ENCODE measurements around the gene MAGOHB. TPM values are rescaled to one million over a fixed set of nuclear protein-coding genes. Genes with fewer than 3 reads are reported as not detected.
"Not testable (repeated sequence)": the region's sequence is repeated elsewhere in the genome, so short reads cannot be mapped to it uniquely, and the experiment has no call there.

MAGOHB gene
- 10 to 100 TPM; 20.3 to 28.3 TPM for total RNA-seq
- 10 to 100 TPM; 18.3 to 22.2 TPM for polyA plus RNA-seq (ENCODE audit: insufficient read length in 2 of 2)
- long read RNA-seq, donor 1, transcript MAGOHB-201 (5 exons, 2,623 nt), result major isoform, 7 of 11 reads
- long read RNA-seq, donor 1, partial matches to known transcripts, result 0 of 11 reads
- long read RNA-seq, donor 1, other reads (novel, unspliced or antisense), result 0 of 11 reads
- long read RNA-seq, donor 2, transcript MAGOHB-201 (5 exons, 2,623 nt), result major isoform, 6 of 8 reads
- long read RNA-seq, donor 2, partial matches to known transcripts, result 0 of 8 reads
- long read RNA-seq, donor 2, other reads (novel, unspliced or antisense), result 0 of 8 reads
- long read RNA-seq, donor 3, transcript MAGOHB-201 (5 exons, 2,623 nt), result major isoform, 10 of 12 reads
- long read RNA-seq, donor 3, partial matches to known transcripts, result 0 of 12 reads
- long read RNA-seq, donor 3, other reads (novel, unspliced or antisense), result 0 of 12 reads
- long read RNA-seq, donor 4, transcript MAGOHB-202 (2 exons, 549 nt), result minor isoform, 8 of 32 reads
- long read RNA-seq, donor 4, transcript MAGOHB-201 (5 exons, 2,623 nt), result major isoform, 23 of 32 reads
- long read RNA-seq, donor 4, partial matches to known transcripts, result 0 of 32 reads
- long read RNA-seq, donor 4, other reads (novel, unspliced or antisense), result 0 of 32 reads

DNA sequence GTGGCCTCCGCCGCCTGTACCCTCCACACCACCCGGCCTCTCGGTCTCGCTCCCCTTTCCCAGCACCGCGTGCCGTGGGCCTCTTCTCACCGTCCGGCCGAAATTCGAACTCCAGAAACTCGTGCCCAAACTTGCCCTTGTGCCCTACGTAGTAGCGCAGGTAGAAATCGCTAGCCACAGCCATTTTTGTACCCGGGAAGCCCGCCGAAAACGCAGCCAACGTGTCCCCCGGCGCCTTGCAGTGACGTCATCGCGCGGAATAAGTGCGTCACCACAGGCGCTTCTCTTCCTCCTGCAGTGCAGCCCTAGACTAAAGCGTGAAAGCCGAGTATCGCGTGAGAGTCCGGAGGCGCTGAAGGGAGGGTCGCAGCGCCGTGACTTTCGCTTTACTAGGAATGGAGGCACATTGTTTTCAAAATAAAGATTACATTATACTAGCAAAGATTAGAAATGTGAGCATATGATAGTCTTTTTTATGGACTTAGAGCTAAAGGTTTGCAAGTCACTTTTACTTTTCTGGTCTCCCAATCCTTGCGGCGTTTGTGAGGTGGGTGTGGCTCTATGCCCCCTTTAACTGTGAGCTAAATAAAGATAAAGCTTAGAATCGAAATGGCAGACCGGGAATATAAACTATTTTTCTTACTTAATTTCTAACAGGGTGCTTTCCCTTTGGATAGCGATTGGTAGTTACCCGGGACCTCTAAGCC, at the start of gene MAGOHB:
Gene MAGOHB, minus strand, starts transcription at position 261 of the 707 bp plus-strand sequence. Its CDS starts 77 bp downstream, at position 184.
- Histone ChIP-seq H3K36me3 (ENCODE audit: control insufficient read depth, insufficient read depth, low read length) (no peaks in the 10 kb centered on the region), H3K27me3 (ENCODE audit: control insufficient read depth, insufficient read depth, low read length) (no peaks in the 10 kb centered on the region), H3K4me1 (ENCODE audit: control insufficient read depth, insufficient read depth, low read length) (peaks cover 5% of the 10 kb centered on the region), H3K4me3 (ENCODE audit: low read depth, low read length) (peak within 1 kb of the TSS; percentile 93), H3K9me3 (ENCODE audit: control insufficient read depth, insufficient read depth, low read length) (no peaks in the 10 kb centered on the region), H3K27ac (ENCODE audit: low read depth, low read length) (peak within 1 kb of the TSS; percentile 86)
- 0% methylated on average over 29 of the region's 45 CpGs for WGBS (ENCODE audit: insufficient coverage)
- peak; percentile 93 to 99 (median 95) for DNase-seq (ENCODE audit: low read depth in 4 of 6, low spot score in 6 of 6)

GRCh38 chr12:10661338-10661737, 47.9 kb upstream of the MAGOHB start:
- H3K4me3 ChIP-seq (ENCODE audit: low read depth, low read length), result no peak overlapping the region
- no peaks in the 10 kb centered on the region for H3K36me3 ChIP-seq (ENCODE audit: control insufficient read depth, insufficient read depth, low read length)
- no peaks in the 10 kb centered on the region for H3K9me3 ChIP-seq (ENCODE audit: control insufficient read depth, insufficient read depth, low read length)
- H3K4me1 ChIP-seq (ENCODE audit: control insufficient read depth, insufficient read depth, low read length), result no peaks in the 10 kb centered on the region
- DNase-seq (ENCODE audit: low read depth in 4 of 6, low spot score in 6 of 6), result no peak
- no peak overlapping the region for H3K27ac ChIP-seq (ENCODE audit: low read depth, low read length)
- no peaks in the 10 kb centered on the region for H3K27me3 ChIP-seq (ENCODE audit: control insufficient read depth, insufficient read depth, low read length)
- WGBS (ENCODE audit: insufficient coverage), result 88% methylated on average over 1 of the region's 3 CpGs

DNA sequence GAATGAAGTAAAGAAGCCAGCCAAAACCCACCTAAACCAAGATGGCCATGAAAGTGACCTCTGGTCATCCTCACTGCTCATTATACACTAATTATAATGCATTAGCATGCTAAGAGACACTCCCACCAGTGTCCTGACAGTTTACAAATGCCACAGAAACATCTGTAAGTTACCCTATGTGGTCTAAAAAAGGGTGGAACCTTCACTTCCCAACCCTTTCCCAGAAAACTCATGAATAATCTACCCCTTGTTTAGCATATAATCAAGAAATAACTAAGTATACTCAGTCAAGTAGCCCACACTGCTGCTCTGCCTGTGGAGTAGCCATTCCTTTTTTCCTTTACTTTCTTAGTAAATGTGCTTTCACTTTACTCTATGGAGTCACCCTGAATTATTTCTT, 40.6 kb upstream of the MAGOHB start:
- Histone ChIP-seq H3K27me3 (ENCODE audit: control insufficient read depth, insufficient read depth, low read length) (no peaks in the 10 kb centered on the region), H3K4me1 (ENCODE audit: control insufficient read depth, insufficient read depth, low read length) (no peaks in the 10 kb centered on the region), H3K9me3 (ENCODE audit: control insufficient read depth, insufficient read depth, low read length) (no peaks in the 10 kb centered on the region)

GRCh38 chr12:10652192-10652591, 38.8 kb upstream of the MAGOHB start:
- no peak overlapping the region for H3K4me3 ChIP-seq (ENCODE audit: low read depth, low read length)
- no peak overlapping the region for H3K27ac ChIP-seq (ENCODE audit: low read depth, low read length)
- no CpG with 5 or more reads among the region's 3 CpGs for WGBS (ENCODE audit: insufficient coverage)
- H3K36me3 ChIP-seq (ENCODE audit: control insufficient read depth, insufficient read depth, low read length), result no peaks in the 10 kb centered on the region
- no peak for DNase-seq (ENCODE audit: low read depth in 4 of 6, low spot score in 6 of 6)
- H3K9me3 ChIP-seq (ENCODE audit: control insufficient read depth, insufficient read depth, low read length), result no peaks in the 10 kb centered on the region
- H3K4me1 ChIP-seq (ENCODE audit: control insufficient read depth, insufficient read depth, low read length), result no peaks in the 10 kb centered on the region
- H3K27me3 ChIP-seq (ENCODE audit: control insufficient read depth, insufficient read depth, low read length), result no peaks in the 10 kb centered on the region

More for the DNA sequence above, 40.6 kb upstream of the MAGOHB start:
- H3K4me3 ChIP-seq (ENCODE audit: low read depth, low read length), result no peak overlapping the region
- H3K27ac ChIP-seq (ENCODE audit: low read depth, low read length), result no peak overlapping the region
- DNase-seq (ENCODE audit: low read depth in 4 of 6, low spot score in 6 of 6), result no peak
- H3K36me3 ChIP-seq (ENCODE audit: control insufficient read depth, insufficient read depth, low read length), result no peaks in the 10 kb centered on the region

DNA sequence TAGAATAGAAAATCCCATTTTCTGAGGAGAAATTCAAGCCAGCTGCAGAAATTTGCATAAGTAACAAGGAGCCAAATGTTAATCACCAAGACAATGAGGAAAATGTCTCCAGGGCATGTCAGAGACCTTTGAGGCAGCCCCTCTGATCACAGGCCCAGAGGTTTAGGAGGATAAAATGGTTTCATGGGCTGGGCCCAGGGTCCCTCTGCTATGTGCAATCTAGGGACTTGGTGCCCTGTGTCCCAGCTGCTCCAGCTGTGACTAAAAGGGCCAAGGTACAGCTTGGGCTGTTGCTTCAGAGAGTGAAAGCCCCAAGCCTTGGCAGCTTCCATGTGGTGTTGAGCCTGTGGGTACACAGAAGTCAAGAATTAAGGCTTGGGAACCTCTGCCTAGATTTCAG, 33.2 kb upstream of the MAGOHB start:
- DNase-seq (ENCODE audit: low read depth in 4 of 6, low spot score in 6 of 6); H3K4me3 ChIP-seq (ENCODE audit: low read depth, low read length); H3K36me3 ChIP-seq (ENCODE audit: control insufficient read depth, insufficient read depth, low read length); H3K27ac ChIP-seq (ENCODE audit: low read depth, low read length); H3K27me3 ChIP-seq (ENCODE audit: control insufficient read depth, insufficient read depth, low read length); H3K9me3 ChIP-seq (ENCODE audit: control insufficient read depth, insufficient read depth, low read length); H3K4me1 ChIP-seq (ENCODE audit: control insufficient read depth, insufficient read depth, low read length): not testable (repeated sequence)

DNA sequence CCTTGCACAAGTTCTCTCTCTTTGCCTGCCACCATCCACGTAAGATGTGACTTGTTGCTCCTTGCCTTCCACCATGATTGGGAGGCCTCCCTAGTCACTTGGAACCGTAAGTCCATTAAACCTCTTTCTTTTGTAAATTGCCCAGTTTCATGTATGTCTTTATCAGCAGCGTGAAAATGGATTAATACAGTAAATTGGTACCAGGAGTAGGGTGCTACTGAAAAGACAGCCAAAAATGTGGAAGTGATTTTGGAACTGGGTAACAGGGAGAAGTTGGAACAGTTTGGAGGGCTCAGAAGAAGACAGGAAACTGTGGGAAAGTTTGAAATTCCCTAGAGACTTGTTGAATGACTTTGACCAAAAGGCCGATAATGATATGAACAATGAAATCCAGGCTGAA, 32.5 kb upstream of the MAGOHB start:
- Histone ChIP-seq H3K4me3 (ENCODE audit: low read depth, low read length) (no peak overlapping the region), H3K27me3 (ENCODE audit: control insufficient read depth, insufficient read depth, low read length) (no peaks in the 10 kb centered on the region), H3K27ac (ENCODE audit: low read depth, low read length) (no peak overlapping the region), H3K9me3 (ENCODE audit: control insufficient read depth, insufficient read depth, low read length) (peaks cover 4% of the 10 kb centered on the region), H3K36me3 (ENCODE audit: control insufficient read depth, insufficient read depth, low read length) (no peaks in the 10 kb centered on the region), H3K4me1 (ENCODE audit: control insufficient read depth, insufficient read depth, low read length) (no peaks in the 10 kb centered on the region)
- WGBS (ENCODE audit: insufficient coverage), result 0% methylated on average over 1 of the region's 4 CpGs
- DNase-seq (ENCODE audit: low read depth in 4 of 6, low spot score in 6 of 6), result no peak

DNA sequence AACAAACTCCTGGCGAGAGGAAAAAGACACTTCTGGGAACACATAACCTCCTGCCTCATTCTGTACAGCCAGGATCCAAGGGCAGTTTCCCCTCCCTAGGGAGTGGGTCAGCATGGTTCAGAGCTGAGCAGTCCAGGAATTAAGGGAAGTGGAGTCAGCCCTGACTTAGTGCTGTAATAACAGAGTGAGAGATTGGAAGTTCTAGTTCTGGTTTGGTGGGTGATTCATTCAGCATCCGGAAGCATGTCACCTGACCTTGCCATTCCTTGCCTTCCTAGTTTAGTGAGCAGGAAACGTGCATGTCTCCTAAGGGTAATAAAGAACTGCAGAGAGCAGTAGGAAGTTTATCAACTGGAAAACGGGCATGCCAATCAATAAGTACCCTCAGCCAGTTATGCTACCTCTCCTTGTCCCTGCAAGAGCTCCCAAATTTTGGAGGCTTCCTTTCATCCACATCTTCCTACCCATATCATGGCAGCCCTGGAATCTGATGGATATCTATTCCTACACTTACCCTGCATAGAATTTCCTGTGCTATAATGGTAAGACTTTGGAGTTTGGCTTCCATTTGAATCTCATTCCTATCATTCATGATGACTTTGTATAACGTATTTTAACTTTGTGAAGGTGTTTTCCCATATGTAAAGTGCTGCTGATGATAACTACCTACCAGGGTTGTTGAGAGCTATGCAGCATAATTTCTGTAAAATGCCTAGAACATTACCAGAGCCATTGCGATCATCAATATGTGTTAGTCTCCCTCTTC, 28.5 kb upstream of the MAGOHB start:
- Histone ChIP-seq H3K27me3 (ENCODE audit: control insufficient read depth, insufficient read depth, low read length) (no peaks in the 10 kb centered on the region), H3K4me3 (ENCODE audit: low read depth, low read length) (no peak overlapping the region), H3K9me3 (ENCODE audit: control insufficient read depth, insufficient read depth, low read length) (peaks cover 2% of the 10 kb centered on the region), H3K36me3 (ENCODE audit: control insufficient read depth, insufficient read depth, low read length) (no peaks in the 10 kb centered on the region), H3K27ac (ENCODE audit: low read depth, low read length) (no peak overlapping the region), H3K4me1 (ENCODE audit: control insufficient read depth, insufficient read depth, low read length) (no peaks in the 10 kb centered on the region)
- WGBS (ENCODE audit: insufficient coverage), result 73% methylated on average over 3 of the region's 6 CpGs
- no peak for DNase-seq (ENCODE audit: low read depth in 4 of 6, low spot score in 6 of 6)

GRCh38 chr12:10638728-10639127, 25.3 kb upstream of the MAGOHB start:
- H3K9me3 ChIP-seq (ENCODE audit: control insufficient read depth, insufficient read depth, low read length), result no peaks in the 10 kb centered on the region
- no peak overlapping the region for H3K4me3 ChIP-seq (ENCODE audit: low read depth, low read length)
- H3K27ac ChIP-seq (ENCODE audit: low read depth, low read length), result no peak overlapping the region
- H3K27me3 ChIP-seq (ENCODE audit: control insufficient read depth, insufficient read depth, low read length), result no peaks in the 10 kb centered on the region
- no peaks in the 10 kb centered on the region for H3K36me3 ChIP-seq (ENCODE audit: control insufficient read depth, insufficient read depth, low read length)
- no peaks in the 10 kb centered on the region for H3K4me1 ChIP-seq (ENCODE audit: control insufficient read depth, insufficient read depth, low read length)
- no peak for DNase-seq (ENCODE audit: low read depth in 4 of 6, low spot score in 6 of 6)
- WGBS (ENCODE audit: insufficient coverage), result no CpG with 5 or more reads among the region's 1 CpG

DNA sequence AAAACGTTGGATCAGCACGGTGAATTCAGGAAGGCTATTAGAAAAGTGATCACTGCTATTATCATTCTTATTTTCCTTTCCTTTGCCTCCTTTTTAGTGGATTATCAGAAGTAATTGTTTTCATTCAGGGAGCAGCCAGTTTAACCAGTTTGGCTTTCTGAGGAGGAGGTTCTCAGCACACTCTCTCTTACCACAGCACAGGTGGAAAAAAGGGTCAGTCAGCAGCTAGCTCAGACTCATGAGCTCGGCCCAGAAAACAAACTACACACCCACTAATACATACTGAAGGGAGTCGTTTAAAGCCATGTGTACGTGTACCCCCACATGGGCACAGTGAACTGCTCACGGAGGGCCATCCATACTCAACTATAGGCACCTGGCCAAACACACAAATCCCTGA, 23.2 kb upstream of the MAGOHB start:
- Histone ChIP-seq H3K4me1 (ENCODE audit: control insufficient read depth, insufficient read depth, low read length) (no peaks in the 10 kb centered on the region), H3K4me3 (ENCODE audit: low read depth, low read length) (no peak overlapping the region), H3K27ac (ENCODE audit: low read depth, low read length) (no peak overlapping the region)

More for the DNA sequence above, 23.2 kb upstream of the MAGOHB start:
- Histone ChIP-seq H3K9me3 (ENCODE audit: control insufficient read depth, insufficient read depth, low read length) (no peaks in the 10 kb centered on the region), H3K36me3 (ENCODE audit: control insufficient read depth, insufficient read depth, low read length) (no peaks in the 10 kb centered on the region), H3K27me3 (ENCODE audit: control insufficient read depth, insufficient read depth, low read length) (no peaks in the 10 kb centered on the region)
- WGBS (ENCODE audit: insufficient coverage), result 74% methylated on average over 4 of the region's 6 CpGs
- no peak for DNase-seq (ENCODE audit: low read depth in 4 of 6, low spot score in 6 of 6)

All from spinal cord (tissue), 10 donors.